A549 (cell line): ENCODE measurements around the gene ADD1. TPM values are rescaled to one million over a fixed set of nuclear protein-coding genes. Genes with fewer than 3 reads are reported as not detected.

Experiments used
- ATAC-seq, 2 experiments: fragments of 200-7000 bp in 1 of 2; fragments of >200 bp in 1 of 2; cut with Nextera tagmentation in 1 of 2; cut with Tn5 transposase in 1 of 2; 3 replicates each; pipeline versions ENCODE4 v1.8.0 to v1.9.1; 2018 to 2020; ENCODE audit warnings: mild to moderate bottlenecking in 1 of 2, moderate library complexity in 1 of 2
- CTCF ChIA-PET: fragments of 300-600 bp; sonication (Branson Sonifier 250); formaldehyde crosslinking; extraction: SDS; loops from one replicate; lab custom pipeline; 2021; ENCODE audit warnings: antibody characterized with exemption, inconsistent platforms; lab: Yijun Ruan, JAX
- POLR2A ChIA-PET: fragments of 350-600 bp; formaldehyde crosslinking; extraction: SDS; loops from one replicate; lab custom pipeline; 2021; ENCODE audit warnings: antibody characterized with exemption, inconsistent platforms; lab: Yijun Ruan, JAX
- DNase-seq, 2 experiments: peaks; one replicate each; pipeline versions ENCODE4 v3.0.0 to v3.0.0-alpha.2; 2011 to 2016; ENCODE audit warnings: low read depth in 1 of 2, low spot score in 1 of 2
- FAIRE-seq: peaks from 2 replicates; lab custom pipeline; 2011; peaks lifted over from hg19 to GRCh38; lab: Jason Lieb, UNC
- H3K27ac ChIP-seq, 2 experiments: fragments of >200 bp; sonication (Bioruptor Twin); formaldehyde crosslinking; 3 replicates each; pipeline ENCODE4 v1.5.1; 2016 to 2017
- H3K4me1 ChIP-seq: fragments of >200 bp; sonication (Bioruptor Twin); formaldehyde crosslinking; 3 replicates; pipeline ENCODE4 v1.6.1; 2016
- H3K4me2 ChIP-seq: fragments of >200 bp; sonication (Bioruptor Twin); formaldehyde crosslinking; 3 replicates; pipeline ENCODE4 v1.6.1; 2016
- H3K4me3 ChIP-seq: fragments of >200 bp; sonication (Bioruptor Twin); formaldehyde crosslinking; 3 replicates; pipeline ENCODE4 v1.5.1; 2016
- H3K9me3 ChIP-seq: fragments of >200 bp; sonication (Bioruptor Twin); formaldehyde crosslinking; 3 replicates; pipeline ENCODE4 v1.6.1; 2016
- BHLHE40 ChIP-seq: IDR thresholded peaks from 2 replicates; pipeline ENCODE4 v1.6.1; 2012; ENCODE audit warnings: low read depth, low read length, inconsistent platforms
- CHD2 ChIP-seq: fragments of 150-350 bp; IDR thresholded peaks from 2 replicates; pipeline ENCODE4 v1.6.1; 2014; ENCODE audit warnings: low read length; ENCODE audit not compliant: partially characterized antibody
- CHD4 ChIP-seq: fragments of 200-600 bp; sonication (generic); IDR thresholded peaks from 2 replicates; pipeline ENCODE4 v1.6.1; 2016; ENCODE audit warnings: antibody characterized with exemption, mild to moderate bottlenecking, borderline replicate concordance
- EHMT2 ChIP-seq: fragments of 200-600 bp; sonication (generic); IDR thresholded peaks from 2 replicates; pipeline ENCODE4 v1.6.1; 2016; ENCODE audit warnings: antibody characterized with exemption, low read depth, mild to moderate bottlenecking, moderate library complexity
- FOSL2 ChIP-seq, 2 experiments: fragments of 450-650 bp in 1 of 2; fragments of >200 bp in 1 of 2; sonication (Bioruptor Twin) in 1 of 2; formaldehyde crosslinking; IDR thresholded peaks; 2 replicates each; pipeline versions ENCODE4 v1.5.0 to v1.6.1; 2016 to 2020; ENCODE audit warnings: mild to moderate bottlenecking in 1 of 2, moderate library complexity in 1 of 2
- GATA3 ChIP-seq: IDR thresholded peaks from 2 replicates; pipeline ENCODE4 v1.6.1; 2012; ENCODE audit warnings: borderline replicate concordance
- HEYL ChIP-seq: fragments of 250-450 bp; sonication (Bioruptor Pico); IDR thresholded peaks from 2 replicates; pipeline ENCODE4 v1.8.0; 2021; ENCODE audit warnings: mild to moderate bottlenecking, moderate library complexity
- HMGXB4 ChIP-seq: fragments of 250-450 bp; sonication (Bioruptor Pico); IDR thresholded peaks from 2 replicates; pipeline ENCODE4 v1.5.0; 2021; ENCODE audit warnings: mild to moderate bottlenecking, moderate library complexity, borderline replicate concordance
- KDM1A ChIP-seq: fragments of 200-600 bp; sonication (generic); IDR thresholded peaks from 2 replicates; pipeline ENCODE4 v1.6.1; 2016; ENCODE audit warnings: low read depth, mild to moderate bottlenecking
- MAX ChIP-seq: IDR thresholded peaks from 2 replicates; pipeline ENCODE4 v1.6.1; 2012
- MAZ ChIP-seq: fragments of 150-350 bp; IDR thresholded peaks from 2 replicates; pipeline ENCODE4 v1.6.1; 2014; ENCODE audit warnings: antibody characterized with exemption, low read depth, low read length, borderline replicate concordance
- MYC ChIP-seq: IDR thresholded peaks from 2 replicates; pipeline ENCODE4 v1.6.1; 2012; ENCODE audit warnings: mild to moderate bottlenecking, inconsistent platforms, low read length, improper control_type of control experiment, borderline replicate concordance
- NFE2L2 ChIP-seq: fragments of 150-350 bp; conservative IDR thresholded peaks from 2 replicates; pipeline ENCODE4 v1.6.1; 2014; ENCODE audit warnings: low read length
- PHF8 ChIP-seq: fragments of 200-600 bp; sonication (generic); IDR thresholded peaks from 2 replicates; pipeline ENCODE4 v1.6.1; 2016; ENCODE audit warnings: low read depth, mild to moderate bottlenecking, antibody characterized with exemption, moderate library complexity, borderline replicate concordance
- POLR2AphosphoS2 ChIP-seq: conservative IDR thresholded peaks from 2 replicates; pipeline ENCODE4 v1.6.1; 2012; ENCODE audit warnings: low read length, improper control_type of control experiment, inconsistent platforms
- RAD21 ChIP-seq, 2 experiments: fragments of >200 bp in 1 of 2; sonication (Bioruptor Twin) in 1 of 2; formaldehyde crosslinking in 1 of 2; IDR thresholded peaks in 1 of 2; conservative IDR thresholded peaks in 1 of 2; 2 replicates in 1 of 2; 3 replicates in 1 of 2; pipeline ENCODE4 v1.6.1; 2012 to 2018; ENCODE audit warnings: inconsistent platforms in 1 of 2
- RFX5 ChIP-seq: fragments of 450-650 bp; IDR thresholded peaks from 2 replicates; pipeline ENCODE4 v1.7.1; 2014; ENCODE audit warnings: antibody characterized with exemption, mild to moderate bottlenecking, moderate library complexity
- RNF2 ChIP-seq: fragments of 200-600 bp; sonication (generic); IDR thresholded peaks from 2 replicates; pipeline ENCODE4 v1.6.1; 2016; ENCODE audit warnings: low read depth, mild to moderate bottlenecking, antibody characterized with exemption, moderate library complexity, borderline replicate concordance
- SREBF2 ChIP-seq: fragments of 450-650 bp; IDR thresholded peaks from 2 replicates; pipeline ENCODE4 v1.6.1; 2014; ENCODE audit warnings: mild to moderate bottlenecking, moderate library complexity
- ZFP36 ChIP-seq: fragments of 450-650 bp; IDR thresholded peaks from 2 replicates; pipeline ENCODE4 v1.6.1; 2014; ENCODE audit warnings: borderline replicate concordance; ENCODE audit not compliant: partially characterized antibody
- WGBS: methylation state at CpG from one replicate; pipeline ENCODE4 v1.1.6; 2017; ENCODE audit errors: missing lambda C conversion rate; 5-methylcytosine and 5-hydroxymethylcytosine counted together
- polyA plus RNA-seq, 4 experiments: library from polyadenylated mRNA; depleted of rRNA in 3 of 4; stranded (reverse); fragments of >200 nt; fragmentation: RNase III in 1 of 4; extraction: RNeasy Plus Mini Kit Qiagen cat#74134 plus additional on column Dnase treatment in 1 of 4; gene quantifications; 2 replicates in 3 of 4; 3 replicates in 1 of 4; pipeline ENCODE4 v1.2.3, GENCODE V29; 2011 to 2017
- TF ChIP-seq, protein P1 (sequence below): fragments of 450-650 bp; IDR thresholded peaks from 2 replicates; pipeline ENCODE4 v1.6.1; 2014; ENCODE audit warnings: antibody characterized with exemption
- TF ChIP-seq, protein P2 (sequence below): fragments of >200 bp; sonication (Bioruptor Twin); formaldehyde crosslinking; IDR thresholded peaks from 3 replicates; pipeline ENCODE4 v1.5.1; 2016
- TF ChIP-seq, protein P3 (sequence below): fragments of 150-350 bp; IDR thresholded peaks from 2 replicates; pipeline ENCODE4 v1.6.1; 2014; ENCODE audit warnings: low read depth, mild to moderate bottlenecking, low read length

The ADD1 gene
- polyA plus RNA-seq, 2 of the 4 experiments (the other 2 are of a cell fraction): 59.7 to 60.3 TPM

- CTCF ChIA-PET: interaction anchor here (1.1 kb wide), 1 partner anchor 12 kb away, joined by 3 read pairs; no protein-coding TSS in a partner anchor
- FAIRE-seq (no peak), ATAC-seq (no peak), DNase-seq (no peak)
- 54% methylated on average over 4 of the region's 5 CpGs for WGBS
- Histone ChIP-seq H3K4me1 (no peaks in the 10 kb centered on the region), H3K9me3 (no peaks in the 10 kb centered on the region), H3K27ac (no peak overlapping the region), H3K4me3 (no peak overlapping the region), H3K4me2 (no peak overlapping the region)
- TF ChIP-seq MYC (no peak), NFE2L2 (no peak), FOSL2 (IDR thresholded peaks at IDR 0.05) (no peak), FOSL2 (CRISPR knock-in tag; IDR thresholded peaks at IDR 0.05) (no peak), KDM1A (no peak), GATA3 (no peak), RNF2 (no peak), ZFP36 (no peak), RAD21 (conservative IDR thresholded peaks at IDR 0.05 in 1 of 2, IDR thresholded peaks at IDR 0.05 in 1 of 2) (no peak), CHD4 (no peak), BHLHE40 (no peak), PHF8 (no peak), HMGXB4 (no peak), SREBF2 (no peak), CHD2 (no peak), HEYL (CRISPR knock-in tag) (no peak), MAX (no peak), RFX5 (no peak), EHMT2 (no peak)
- TF ChIP-seq, protein P1, sequence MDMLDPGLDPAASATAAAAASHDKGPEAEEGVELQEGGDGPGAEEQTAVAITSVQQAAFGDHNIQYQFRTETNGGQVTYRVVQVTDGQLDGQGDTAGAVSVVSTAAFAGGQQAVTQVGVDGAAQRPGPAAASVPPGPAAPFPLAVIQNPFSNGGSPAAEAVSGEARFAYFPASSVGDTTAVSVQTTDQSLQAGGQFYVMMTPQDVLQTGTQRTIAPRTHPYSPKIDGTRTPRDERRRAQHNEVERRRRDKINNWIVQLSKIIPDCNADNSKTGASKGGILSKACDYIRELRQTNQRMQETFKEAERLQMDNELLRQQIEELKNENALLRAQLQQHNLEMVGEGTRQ: no peak
- POLR2A ChIA-PET: no interaction called here
These were observed 24.1 kb upstream of the ADD1 start for GRCh38 chr4:2819244-2820215.

DNA sequence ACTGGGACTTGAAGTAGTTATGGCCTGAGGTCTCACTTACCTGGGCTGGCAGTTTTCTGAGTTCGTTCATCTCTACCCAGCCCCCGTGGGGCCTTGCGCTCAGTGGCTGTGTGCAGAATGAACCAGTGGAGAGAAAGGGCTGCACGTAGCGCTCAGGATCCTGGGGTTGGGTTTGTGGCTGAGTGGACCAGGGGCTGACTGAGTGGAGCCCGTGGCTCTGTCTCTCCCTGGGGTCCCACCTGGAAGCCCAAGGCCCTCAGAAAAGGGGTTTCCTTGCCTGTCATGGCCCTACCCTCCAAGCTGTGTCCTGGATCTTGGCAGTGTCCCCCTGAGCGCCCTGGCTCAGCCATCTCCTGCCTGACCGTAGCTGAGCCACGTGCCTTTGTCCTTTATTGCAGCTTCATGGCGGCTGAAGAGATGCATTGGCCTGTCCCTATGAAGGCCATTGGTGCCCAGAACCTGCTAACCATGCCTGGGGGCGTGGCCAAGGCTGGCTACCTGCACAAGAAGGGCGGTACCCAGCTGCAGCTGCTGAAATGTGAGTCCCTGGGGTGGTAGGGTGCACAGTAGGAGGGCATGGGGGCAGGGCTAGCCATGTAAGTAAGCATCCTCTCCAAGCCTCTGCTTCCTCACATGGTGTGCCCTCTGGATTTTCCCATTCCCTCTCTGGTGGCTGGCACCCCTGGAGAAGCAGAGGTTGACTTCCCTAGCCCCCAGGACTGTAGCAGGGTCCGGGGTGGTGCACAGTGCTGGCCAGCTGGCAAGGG is 23.2 kb upstream of the ADD1 start:
- ATAC-seq: no peak
- WGBS: 81% methylated on average over 7 of the region's 13 CpGs
- H3K4me2 ChIP-seq: no peak overlapping the region
- TF ChIP-seq, protein P2, sequence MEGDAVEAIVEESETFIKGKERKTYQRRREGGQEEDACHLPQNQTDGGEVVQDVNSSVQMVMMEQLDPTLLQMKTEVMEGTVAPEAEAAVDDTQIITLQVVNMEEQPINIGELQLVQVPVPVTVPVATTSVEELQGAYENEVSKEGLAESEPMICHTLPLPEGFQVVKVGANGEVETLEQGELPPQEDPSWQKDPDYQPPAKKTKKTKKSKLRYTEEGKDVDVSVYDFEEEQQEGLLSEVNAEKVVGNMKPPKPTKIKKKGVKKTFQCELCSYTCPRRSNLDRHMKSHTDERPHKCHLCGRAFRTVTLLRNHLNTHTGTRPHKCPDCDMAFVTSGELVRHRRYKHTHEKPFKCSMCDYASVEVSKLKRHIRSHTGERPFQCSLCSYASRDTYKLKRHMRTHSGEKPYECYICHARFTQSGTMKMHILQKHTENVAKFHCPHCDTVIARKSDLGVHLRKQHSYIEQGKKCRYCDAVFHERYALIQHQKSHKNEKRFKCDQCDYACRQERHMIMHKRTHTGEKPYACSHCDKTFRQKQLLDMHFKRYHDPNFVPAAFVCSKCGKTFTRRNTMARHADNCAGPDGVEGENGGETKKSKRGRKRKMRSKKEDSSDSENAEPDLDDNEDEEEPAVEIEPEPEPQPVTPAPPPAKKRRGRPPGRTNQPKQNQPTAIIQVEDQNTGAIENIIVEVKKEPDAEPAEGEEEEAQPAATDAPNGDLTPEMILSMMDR: no peak
- TF ChIP-seq MAZ (no peak), POLR2AphosphoS2 (no peak), RAD21 (conservative IDR thresholded peaks at IDR 0.05 in 1 of 2, IDR thresholded peaks at IDR 0.05 in 1 of 2) (no peak), MYC (no peak)
- TF ChIP-seq, protein P3, sequence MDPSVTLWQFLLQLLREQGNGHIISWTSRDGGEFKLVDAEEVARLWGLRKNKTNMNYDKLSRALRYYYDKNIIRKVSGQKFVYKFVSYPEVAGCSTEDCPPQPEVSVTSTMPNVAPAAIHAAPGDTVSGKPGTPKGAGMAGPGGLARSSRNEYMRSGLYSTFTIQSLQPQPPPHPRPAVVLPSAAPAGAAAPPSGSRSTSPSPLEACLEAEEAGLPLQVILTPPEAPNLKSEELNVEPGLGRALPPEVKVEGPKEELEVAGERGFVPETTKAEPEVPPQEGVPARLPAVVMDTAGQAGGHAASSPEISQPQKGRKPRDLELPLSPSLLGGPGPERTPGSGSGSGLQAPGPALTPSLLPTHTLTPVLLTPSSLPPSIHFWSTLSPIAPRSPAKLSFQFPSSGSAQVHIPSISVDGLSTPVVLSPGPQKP: no peak
- TF ChIP-seq, all 56 proteins: peak for 0
- FAIRE-seq (no peak), DNase-seq (no peak)
- POLR2A ChIA-PET: no interaction called here
- no peak overlapping the region for H3K27ac ChIP-seq
- no peak overlapping the region for H3K4me3 ChIP-seq
- no peaks in the 10 kb centered on the region for H3K9me3 ChIP-seq
- no peaks in the 10 kb centered on the region for H3K4me1 ChIP-seq
- CTCF ChIA-PET: no interaction called here
